ENCODE results near the gene FASTK. TPM values are rescaled to one million over a fixed set of nuclear protein-coding genes. Genes with fewer than 3 reads are reported as not detected.

FASTK gene
- total and polyA plus RNA-seq, 2 donors (not counting 3 experiments of a cell fraction or from before 2014, with no cell fraction given) = 73.3 to 113 TPM

GRCh38 chr7:151126491-151127137, 46.0 kb upstream of the FASTK start:
- no peaks in the 10 kb centered on the region for H3K79me2 ChIP-seq (ENCODE audit: control insufficient read depth, insufficient read depth, low read length)
- H3K4me2 ChIP-seq (ENCODE audit: insufficient read depth, low read length) = no peak overlapping the region
- no TSS peak for BruUV-seq (replicated peaks)
- POLR2A ChIA-PET = no interaction called here
- no peak overlapping the region for H3K9ac ChIP-seq (replicated peaks; ENCODE audit: extremely low read depth, insufficient read depth, low read length)
- H3K27ac ChIP-seq (ENCODE audit: insufficient read depth, low read depth, low read length) = no peak overlapping the region
- DNase-seq (ENCODE audit: low read depth, low spot score) = no peak
- dilution Hi-C loops (cut with MboI; ENCODE audit: extremely low pct_ligation_motif_present, low sequenced_read_pairs) = no loop called here
- H3K9me1 ChIP-seq (replicated peaks; ENCODE audit: control insufficient read depth, extremely low read depth, insufficient read depth, low read length) = no peaks in the 10 kb centered on the region
- TF ChIP-seq POLR2A (IDR thresholded peaks at IDR 0.05; ENCODE audit: low read depth, low read length) (no peak), FOS (IDR thresholded peaks at IDR 0.05; ENCODE audit: borderline replicate concordance, insufficient read depth, low read length) (no peak), POLR2AphosphoS5 (IDR thresholded peaks at IDR 0.05; ENCODE audit: insufficient read depth, low read depth, low read length) (no peak), JUN (IDR thresholded peaks at IDR 0.05; ENCODE audit: borderline replicate concordance, insufficient read depth, insufficient read length, low read depth) (no peak), MAX (IDR thresholded peaks at IDR 0.05; ENCODE audit: insufficient read depth, insufficient read length) (no peak), GATA2 (IDR thresholded peaks at IDR 0.05; ENCODE audit: insufficient read depth, insufficient read length, low read depth, low read length) (no peak), MYC (IDR thresholded peaks at IDR 0.05; ENCODE audit: low read depth, low read length) (no peak), EZH2 (IDR thresholded peaks at IDR 0.05; ENCODE audit: borderline replicate concordance, low read depth, low read length, severe bottlenecking) (no peak), CTCF (IDR thresholded peaks at IDR 0.05; ENCODE audit: extremely low read depth in 1 of 2, insufficient read depth in 1 of 2, low read depth in 1 of 2, low read length in 2 of 2) (no peak)
- intact Hi-C loops (cut with micrococcal nuclease) = no loop called here
- no peak for FAIRE-seq
- H2AFZ ChIP-seq (ENCODE audit: low read depth, low read length) = no peak overlapping the region
- no peaks in the 10 kb centered on the region for H3K9me3 ChIP-seq (replicated peaks; ENCODE audit: control insufficient read depth, insufficient read depth, low read length)
- H3K4me1 ChIP-seq (ENCODE audit: control insufficient read depth, extremely low read depth, insufficient read depth, low read length) = no peaks in the 10 kb centered on the region
- H3K27me3 ChIP-seq (ENCODE audit: control insufficient read depth in 2 of 2, insufficient read depth in 2 of 2, low read length in 2 of 2) = no peaks in the 10 kb centered on the region
- CTCF ChIA-PET = no interaction called here
- H3K4me3 ChIP-seq (replicated peaks in 1 of 3; ENCODE audit: insufficient read depth in 1 of 3, low read depth in 1 of 3, low read length in 3 of 3) = no peak overlapping the region
- peaks cover 4 to 53% of the 10 kb centered on the region in 2 experiments for H3K36me3 ChIP-seq (ENCODE audit: control insufficient read depth in 2 of 2, extremely low read depth in 1 of 2, insufficient read depth in 2 of 2, low read length in 2 of 2)
- peaks cover 2% of the 10 kb centered on the region for H4K20me1 ChIP-seq (replicated peaks; ENCODE audit: control insufficient read depth, extremely low read depth, insufficient read depth, low read length)
